Limb (tissue), 2 donors: ENCODE measurements around the gene PPP3R1.
A peak's percentile ranks its signal among the peaks of the same experiment; 100 is the strongest.

Source experiments
- DNase-seq, 2 donors: peaks; one replicate each; pipeline ENCODE4 v3.0.0-alpha.2; 2016; ENCODE audit errors: extremely low spot score in 2 of 2

The PPP3R1 gene

GRCh38 chr2:68234405-68234804, 17.9 kb downstream of the PPP3R1 start:
- no peak for DNase-seq

GRCh38 chr2:68231061-68231372, 21.3 kb downstream of the PPP3R1 start:
- DNase-seq: no peak

- no peak for DNase-seq
Measured at GRCh38 chr2:68230241-68231060, 21.9 kb downstream of the PPP3R1 start.

- DNase-seq: no peak
Measured at GRCh38 chr2:68226794-68227193, 25.5 kb downstream of the PPP3R1 start.

GRCh38 chr2:68225119-68225632, 27.2 kb downstream of the PPP3R1 start:
- no peak for DNase-seq

GRCh38 chr2:68223419-68223818, 28.9 kb downstream of the PPP3R1 start:
- no peak for DNase-seq

- no peak for DNase-seq
Measured at GRCh38 chr2:68222287-68222686, 30.0 kb downstream of the PPP3R1 start.

GRCh38 chr2:68218343-68218901, 33.9 kb downstream of the PPP3R1 start:
- DNase-seq: no peak

GRCh38 chr2:68217729-68218128, 34.6 kb downstream of the PPP3R1 start:
- no peak for DNase-seq

GRCh38 chr2:68216454-68217310, 35.6 kb downstream of the PPP3R1 start:
- no peak for DNase-seq

- no peak for DNase-seq
Measured at GRCh38 chr2:68214381-68214780, 38.0 kb downstream of the PPP3R1 start.

GRCh38 chr2:68206793-68207192, 45.5 kb downstream of the PPP3R1 start:
- DNase-seq: no peak

GRCh38 chr2:68203587-68203986, 48.7 kb downstream of the PPP3R1 start:
- no peak for DNase-seq

- DNase-seq: no peak
Measured at GRCh38 chr2:68200157-68200787, 52.1 kb downstream of the PPP3R1 start.

GRCh38 chr2:68196120-68196716, 56.1 kb downstream of the PPP3R1 start:
- peak in 1 of 2 donors; percentile 52 for DNase-seq

- DNase-seq: no peak
Measured at GRCh38 chr2:68195096-68195495, 57.2 kb downstream of the PPP3R1 start.

GRCh38 chr2:68193787-68194372, 58.5 kb downstream of the PPP3R1 start:
- DNase-seq: no peak

GRCh38 chr2:68193144-68193543, 59.2 kb downstream of the PPP3R1 start:
- no peak for DNase-seq

GRCh38 chr2:68190991-68191731, 61.2 kb downstream of the PPP3R1 start:
- DNase-seq: no peak
